ENCODE data around the gene RMND1.

DNA sequence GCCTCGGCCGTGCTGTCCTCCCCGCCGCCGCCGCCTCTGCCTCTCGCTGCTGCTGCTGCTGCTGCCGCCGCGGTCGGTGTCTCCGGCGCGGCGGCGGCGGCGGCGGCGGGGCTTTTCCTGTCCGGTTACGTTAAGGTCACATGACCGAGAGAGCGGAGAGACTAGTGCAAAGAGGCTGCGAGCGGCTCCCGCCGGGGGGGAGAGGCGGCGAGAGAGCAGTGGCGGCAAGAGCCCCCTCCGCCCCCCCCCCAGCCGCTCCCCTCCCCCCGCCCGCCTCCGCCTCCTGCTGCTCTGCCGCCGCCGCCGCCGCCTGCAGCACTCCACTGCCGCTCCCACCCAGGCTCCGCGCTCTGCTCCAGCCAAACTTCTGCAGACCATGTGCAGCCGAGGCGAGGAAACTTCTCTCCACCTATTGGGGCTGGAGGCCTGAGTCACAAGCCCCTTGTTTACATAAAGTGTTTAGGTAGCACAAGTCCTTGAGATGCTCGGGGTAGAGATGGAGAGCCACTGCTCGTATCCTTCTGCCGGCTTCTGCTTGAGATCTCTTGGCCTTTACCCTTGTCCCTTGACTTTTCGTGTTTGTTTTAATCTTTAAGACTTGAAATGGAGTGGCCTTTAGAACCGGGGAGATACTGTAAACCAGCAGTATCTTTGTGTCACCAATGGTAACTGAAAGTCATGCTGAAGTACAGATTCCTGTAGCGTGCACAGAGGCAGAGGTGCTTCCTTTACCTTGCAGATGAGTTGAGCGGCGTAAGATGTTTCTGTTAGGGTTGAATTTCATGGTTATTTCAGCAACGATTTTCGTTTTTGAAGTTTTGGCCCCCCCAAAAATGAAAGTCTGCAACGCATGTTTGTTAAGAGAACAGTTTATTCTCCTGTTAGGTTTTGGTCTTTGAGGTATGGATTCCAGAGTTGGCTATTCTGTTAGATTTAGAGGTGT is 60.2 kb downstream of the RMND1 start, which contains the start of gene ZBTB2:
- TF ChIP-seq, protein P1, sequence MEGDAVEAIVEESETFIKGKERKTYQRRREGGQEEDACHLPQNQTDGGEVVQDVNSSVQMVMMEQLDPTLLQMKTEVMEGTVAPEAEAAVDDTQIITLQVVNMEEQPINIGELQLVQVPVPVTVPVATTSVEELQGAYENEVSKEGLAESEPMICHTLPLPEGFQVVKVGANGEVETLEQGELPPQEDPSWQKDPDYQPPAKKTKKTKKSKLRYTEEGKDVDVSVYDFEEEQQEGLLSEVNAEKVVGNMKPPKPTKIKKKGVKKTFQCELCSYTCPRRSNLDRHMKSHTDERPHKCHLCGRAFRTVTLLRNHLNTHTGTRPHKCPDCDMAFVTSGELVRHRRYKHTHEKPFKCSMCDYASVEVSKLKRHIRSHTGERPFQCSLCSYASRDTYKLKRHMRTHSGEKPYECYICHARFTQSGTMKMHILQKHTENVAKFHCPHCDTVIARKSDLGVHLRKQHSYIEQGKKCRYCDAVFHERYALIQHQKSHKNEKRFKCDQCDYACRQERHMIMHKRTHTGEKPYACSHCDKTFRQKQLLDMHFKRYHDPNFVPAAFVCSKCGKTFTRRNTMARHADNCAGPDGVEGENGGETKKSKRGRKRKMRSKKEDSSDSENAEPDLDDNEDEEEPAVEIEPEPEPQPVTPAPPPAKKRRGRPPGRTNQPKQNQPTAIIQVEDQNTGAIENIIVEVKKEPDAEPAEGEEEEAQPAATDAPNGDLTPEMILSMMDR (IDR thresholded peaks at IDR 0.05): peak in 1 of 5 experiments; percentile 8
- TF ChIP-seq POLR2A (IDR thresholded peaks at IDR 0.05): peak in 1 of 2 donors; percentile 34
